ENCODE measurements around the gene PRDX3. TPM values are rescaled to one million over a fixed set of nuclear protein-coding genes. Genes with fewer than 3 reads are reported as not detected.

PRDX3 gene
- total RNA-seq: 100 to 1,000 TPM; 125 to 134 TPM

GRCh38 chr10:119178372-119179119, at the start of gene PRDX3:
Gene PRDX3 (minus strand): TSS chr10:119178812. CDS start chr10:119178790, 22 bp downstream.
- no peaks in the 10 kb centered on the region for H3K9me3 Mint-ChIP-seq

GRCh38 chr10:119227825-119228224, 49.2 kb upstream of the PRDX3 start:
- ATAC-seq (replicated peaks in 1 of 2) (no peak), DNase-seq (no peak)
- peaks cover 5 to 7% of the 10 kb centered on the region in 2 donors for H3K9me3 Mint-ChIP-seq
- H3K4me3 Mint-ChIP-seq: no peak overlapping the region
- H3K4me1 Mint-ChIP-seq (ENCODE audit: low read depth): peaks cover 20% of the 10 kb centered on the region
- no peak overlapping the region for H3K27ac Mint-ChIP-seq
- no peaks in the 10 kb centered on the region for H3K27me3 Mint-ChIP-seq (ENCODE audit: low read depth)
- peaks cover 11 to 30% of the 10 kb centered on the region in 2 donors for H3K36me3 Mint-ChIP-seq (ENCODE audit: insufficient read depth in 2 of 2)

More at GRCh38 chr10:119178372-119179119, at the start of gene PRDX3:
- peak; percentile 96 to 97 for DNase-seq
- H3K4me1 Mint-ChIP-seq (ENCODE audit: low read depth): peaks cover 57% of the 10 kb centered on the region
- H3K36me3 Mint-ChIP-seq (ENCODE audit: insufficient read depth in 2 of 2): peaks cover 11 to 13% of the 10 kb centered on the region in 2 donors
- ATAC-seq (replicated peaks in 1 of 2): peak; percentile 88 to 92
- peak within 1 kb of the TSS; percentile 82 to 98 for H3K4me3 Mint-ChIP-seq
- peak within 1 kb of the TSS; percentile 96 for H3K27ac Mint-ChIP-seq
- no peaks in the 10 kb centered on the region for H3K27me3 Mint-ChIP-seq (ENCODE audit: low read depth)

GRCh38 chr10:119225083-119225658, 46.6 kb upstream of the PRDX3 start:
- H3K4me3 Mint-ChIP-seq: no peak overlapping the region
- no peak overlapping the region for H3K27ac Mint-ChIP-seq
- no peaks in the 10 kb centered on the region for H3K27me3 Mint-ChIP-seq (ENCODE audit: low read depth)

GRCh38 chr10:119222966-119223386, 44.4 kb upstream of the PRDX3 start:
- H3K27me3 Mint-ChIP-seq (ENCODE audit: low read depth): no peaks in the 10 kb centered on the region
- H3K9me3 Mint-ChIP-seq: no peaks in the 10 kb centered on the region

More at GRCh38 chr10:119225083-119225658, 46.6 kb upstream of the PRDX3 start:
- H3K9me3 Mint-ChIP-seq: peaks cover 3% of the 10 kb centered on the region in 2 donors
- H3K4me1 Mint-ChIP-seq (ENCODE audit: low read depth): peaks cover 30% of the 10 kb centered on the region
- DNase-seq (no peak), ATAC-seq (replicated peaks in 1 of 2) (no peak)
- peaks cover 3 to 9% of the 10 kb centered on the region in 2 donors for H3K36me3 Mint-ChIP-seq (ENCODE audit: insufficient read depth in 2 of 2)

GRCh38 chr10:119222537-119222936, 43.9 kb upstream of the PRDX3 start:
- no peak overlapping the region for H3K4me3 Mint-ChIP-seq
- no peak overlapping the region for H3K27ac Mint-ChIP-seq
- H3K36me3 Mint-ChIP-seq (ENCODE audit: insufficient read depth in 2 of 2): no peaks in the 10 kb centered on the region
- no peaks in the 10 kb centered on the region for H3K9me3 Mint-ChIP-seq
- DNase-seq: no peak
- H3K4me1 Mint-ChIP-seq (ENCODE audit: low read depth): peaks cover 28% of the 10 kb centered on the region
- no peak for ATAC-seq (replicated peaks in 1 of 2)
- no peaks in the 10 kb centered on the region for H3K27me3 Mint-ChIP-seq (ENCODE audit: low read depth)

More at GRCh38 chr10:119222966-119223386, 44.4 kb upstream of the PRDX3 start:
- peaks cover 25% of the 10 kb centered on the region for H3K4me1 Mint-ChIP-seq (ENCODE audit: low read depth)
- H3K36me3 Mint-ChIP-seq (ENCODE audit: insufficient read depth in 2 of 2): no peaks in the 10 kb centered on the region
- DNase-seq (no peak), ATAC-seq (replicated peaks in 1 of 2) (no peak)
- H3K27ac Mint-ChIP-seq: no peak overlapping the region
- H3K4me3 Mint-ChIP-seq: no peak overlapping the region

GRCh38 chr10:119221666-119222065, 43.1 kb upstream of the PRDX3 start:
- Mint-ChIP-seq H3K4me3 (peak overlapping the region; percentile 46 to 70), H3K4me1 (ENCODE audit: low read depth) (peaks cover 31% of the 10 kb centered on the region), H3K9me3 (no peaks in the 10 kb centered on the region), H3K36me3 (ENCODE audit: insufficient read depth in 2 of 2) (no peaks in the 10 kb centered on the region), H3K27ac (peak overlapping the region; percentile 70), H3K27me3 (ENCODE audit: low read depth) (no peaks in the 10 kb centered on the region)
- no peak for DNase-seq
- peak; percentile 79 to 83 for ATAC-seq (replicated peaks in 1 of 2)

GRCh38 chr10:119221201-119221600, 42.6 kb upstream of the PRDX3 start:
- Mint-ChIP-seq H3K27me3 (ENCODE audit: low read depth) (no peaks in the 10 kb centered on the region), H3K4me1 (ENCODE audit: low read depth) (peaks cover 31% of the 10 kb centered on the region), H3K9me3 (no peaks in the 10 kb centered on the region), H3K36me3 (ENCODE audit: insufficient read depth in 2 of 2) (no peaks in the 10 kb centered on the region), H3K4me3 (no peak overlapping the region), H3K27ac (no peak overlapping the region)
- DNase-seq: no peak
- ATAC-seq (replicated peaks in 1 of 2): no peak

GRCh38 chr10:119219871-119220270, 41.3 kb upstream of the PRDX3 start:
- ATAC-seq (replicated peaks in 1 of 2) (no peak), DNase-seq (no peak)
- H3K4me3 Mint-ChIP-seq: no peak overlapping the region
- no peaks in the 10 kb centered on the region for H3K36me3 Mint-ChIP-seq (ENCODE audit: insufficient read depth in 2 of 2)
- H3K9me3 Mint-ChIP-seq: no peaks in the 10 kb centered on the region
- no peaks in the 10 kb centered on the region for H3K27me3 Mint-ChIP-seq (ENCODE audit: low read depth)
- H3K27ac Mint-ChIP-seq: no peak overlapping the region
- peaks cover 31% of the 10 kb centered on the region for H3K4me1 Mint-ChIP-seq (ENCODE audit: low read depth)

- DNase-seq (no peak), ATAC-seq (replicated peaks in 1 of 2) (no peak)
- Mint-ChIP-seq H3K4me3 (no peak overlapping the region), H3K4me1 (ENCODE audit: low read depth) (peaks cover 44% of the 10 kb centered on the region), H3K27me3 (ENCODE audit: low read depth) (no peaks in the 10 kb centered on the region), H3K36me3 (ENCODE audit: insufficient read depth in 2 of 2) (peaks cover 0 to under 1% of the 10 kb centered on the region in 2 donors), H3K9me3 (no peaks in the 10 kb centered on the region), H3K27ac (no peak overlapping the region)
Observed at GRCh38 chr10:119217991-119218490, 39.4 kb upstream of the PRDX3 start.

- no peak overlapping the region for H3K27ac Mint-ChIP-seq
- DNase-seq (no peak), ATAC-seq (replicated peaks in 1 of 2) (no peak)
- no peaks in the 10 kb centered on the region for H3K9me3 Mint-ChIP-seq
- no peak overlapping the region for H3K4me3 Mint-ChIP-seq
- no peaks in the 10 kb centered on the region for H3K27me3 Mint-ChIP-seq (ENCODE audit: low read depth)
- peaks cover 2 to 4% of the 10 kb centered on the region in 2 donors for H3K36me3 Mint-ChIP-seq (ENCODE audit: insufficient read depth in 2 of 2)
- peaks cover 46% of the 10 kb centered on the region for H3K4me1 Mint-ChIP-seq (ENCODE audit: low read depth)
Observed at GRCh38 chr10:119217401-119217800, 38.8 kb upstream of the PRDX3 start.

GRCh38 chr10:119216127-119216526, 37.5 kb upstream of the PRDX3 start:
- Mint-ChIP-seq H3K9me3 (no peaks in the 10 kb centered on the region), H3K36me3 (ENCODE audit: insufficient read depth in 2 of 2) (peaks cover 2 to 4% of the 10 kb centered on the region in 2 donors), H3K4me3 (no peak overlapping the region), H3K4me1 (ENCODE audit: low read depth) (peaks cover 46% of the 10 kb centered on the region), H3K27ac (no peak overlapping the region), H3K27me3 (ENCODE audit: low read depth) (no peaks in the 10 kb centered on the region)
- ATAC-seq (replicated peaks in 1 of 2) (no peak), DNase-seq (no peak)

- H3K27me3 Mint-ChIP-seq (ENCODE audit: low read depth): no peaks in the 10 kb centered on the region
Observed at GRCh38 chr10:119215371-119215770, 36.8 kb upstream of the PRDX3 start.

GRCh38 chr10:119211625-119212441, 33.2 kb upstream of the PRDX3 start:
- peaks cover 4 to 5% of the 10 kb centered on the region in 2 donors for H3K36me3 Mint-ChIP-seq (ENCODE audit: insufficient read depth in 2 of 2)
- H3K9me3 Mint-ChIP-seq: no peaks in the 10 kb centered on the region
- ATAC-seq (replicated peaks in 1 of 2): no peak
- peak overlapping the region; percentile 86 to 94 for H3K4me3 Mint-ChIP-seq
- peaks cover 62% of the 10 kb centered on the region for H3K4me1 Mint-ChIP-seq (ENCODE audit: low read depth)
- no peaks in the 10 kb centered on the region for H3K27me3 Mint-ChIP-seq (ENCODE audit: low read depth)
- peak overlapping the region; percentile 98 for H3K27ac Mint-ChIP-seq
- DNase-seq: no peak

More at GRCh38 chr10:119215371-119215770, 36.8 kb upstream of the PRDX3 start:
- no peak overlapping the region for H3K27ac Mint-ChIP-seq
- H3K36me3 Mint-ChIP-seq (ENCODE audit: insufficient read depth in 2 of 2): peaks cover 2 to 4% of the 10 kb centered on the region in 2 donors
- DNase-seq: no peak
- no peak overlapping the region for H3K4me3 Mint-ChIP-seq
- H3K4me1 Mint-ChIP-seq (ENCODE audit: low read depth): peaks cover 45% of the 10 kb centered on the region
- ATAC-seq (replicated peaks in 1 of 2): no peak
- H3K9me3 Mint-ChIP-seq: no peaks in the 10 kb centered on the region

Measured in activated T-cell treated with anti-CD3 and anti-CD28 coated beads, Interleukin-2, amount 50 U/mL, for 72 hours (primary cell).